ENCODE data around the gene LZTR1.

The LZTR1 gene

GRCh38 chr22:20983081-20983771 lies 1.1 kb downstream of the LZTR1 start:
- DNase-seq = no peak

- DNase-seq = no peak
Observed at GRCh38 chr22:20985720-20986119, 3.6 kb downstream of the LZTR1 start.

- DNase-seq = no peak
Observed at GRCh38 chr22:20986365-20986764, 4.3 kb downstream of the LZTR1 start.

GRCh38 chr22:20987375-20987774 lies 5.3 kb downstream of the LZTR1 start:
- DNase-seq = no peak

- DNase-seq = no peak
Observed at GRCh38 chr22:20988573-20989322, 6.7 kb downstream of the LZTR1 start.

- DNase-seq = no peak
Observed at GRCh38 chr22:20989323-20990138, 7.4 kb downstream of the LZTR1 start.

- no peak for DNase-seq
Observed at GRCh38 chr22:20990184-20991180, 8.4 kb downstream of the LZTR1 start.

GRCh38 chr22:20991252-20992055 lies 9.4 kb downstream of the LZTR1 start:
- DNase-seq = no peak

GRCh38 chr22:20992056-20992442 lies 10.0 kb downstream of the LZTR1 start:
- DNase-seq = no peak

GRCh38 chr22:20992456-20993303 lies 10.6 kb downstream of the LZTR1 start:
- DNase-seq = no peak

- no peak for DNase-seq
Observed at GRCh38 chr22:20993304-20994127, 11.4 kb downstream of the LZTR1 start.

GRCh38 chr22:20994128-20994901 lies 12.2 kb downstream of the LZTR1 start:
- DNase-seq = no peak

- no peak for DNase-seq
Observed at GRCh38 chr22:20994902-20995241, 12.8 kb downstream of the LZTR1 start.

GRCh38 chr22:20995329-20996030 lies 13.4 kb downstream of the LZTR1 start:
- no peak for DNase-seq

GRCh38 chr22:20996031-20996410 lies 13.9 kb downstream of the LZTR1 start:
- no peak for DNase-seq

- DNase-seq = no peak
Observed at GRCh38 chr22:20996598-20997535, 14.8 kb downstream of the LZTR1 start.

Data from T-helper 2 cell (primary cell).